Neural progenitor cell (in vitro differentiated cells): ENCODE results near the gene IST1. TPM values are rescaled to one million over a fixed set of nuclear protein-coding genes. Genes with fewer than 3 reads are reported as not detected.

Source experiments
- DNase-seq: peaks from one replicate; pipeline ENCODE4 v3.0.0-alpha.2; 2016; ENCODE audit warnings: low spot score
- H2AFZ ChIP-seq: fragments of 200-600 bp; sonication (generic); replicated peaks from 2 replicates; pipeline ENCODE4 v1.6.1; 2016; ENCODE audit warnings: antibody characterized with exemption
- H3F3A ChIP-seq: fragments of 200-600 bp; sonication (generic); 2 replicates; pipeline ENCODE4 v1.6.1; 2016; ENCODE audit warnings: antibody characterized with exemption, low read depth
- H3K27ac ChIP-seq: fragments of 200-600 bp; sonication (generic); 2 replicates; pipeline ENCODE4 v1.5.1; 2016; ENCODE audit warnings: mild to moderate bottlenecking
- H3K27me3 ChIP-seq: fragments of 200-600 bp; sonication (generic); 2 replicates; pipeline ENCODE4 v1.6.1; 2016; ENCODE audit warnings: mild to moderate bottlenecking, moderate library complexity
- H3K36me3 ChIP-seq: fragments of 200-600 bp; sonication (generic); 2 replicates; pipeline ENCODE4 v1.5.1; 2016
- H3K4me1 ChIP-seq: fragments of 200-600 bp; sonication (generic); 2 replicates; pipeline ENCODE4 v1.6.1; 2016; ENCODE audit warnings: mixed run types
- H3K4me2 ChIP-seq: fragments of 200-600 bp; sonication (generic); 2 replicates; pipeline ENCODE4 v1.6.1; 2016
- H3K4me3 ChIP-seq: fragments of 200-600 bp; sonication (generic); 2 replicates; pipeline ENCODE4 v1.5.1; 2016
- H3K79me2 ChIP-seq: fragments of 200-600 bp; sonication (generic); 2 replicates; pipeline ENCODE4 v1.6.1; 2016; ENCODE audit warnings: low read depth
- H3K9ac ChIP-seq: fragments of 200-600 bp; sonication (generic); 2 replicates; pipeline ENCODE4 v1.6.1; 2016
- H3K9me3 ChIP-seq: fragments of 200-600 bp; sonication (generic); 2 replicates; pipeline ENCODE4 v1.5.1; 2016; ENCODE audit warnings: low read depth
- H4K20me1 ChIP-seq: fragments of 200-600 bp; sonication (generic); 2 replicates; pipeline ENCODE4 v1.6.1; 2016; ENCODE audit warnings: low read depth
- H3K27ac Mint-ChIP-seq: 3 replicates; pipeline ENCODE4 v1.8.0; 2021; ENCODE audit warnings: mixed read lengths
- H3K27me3 Mint-ChIP-seq: 2 replicates; pipeline ENCODE4 v1.8.0; 2022; ENCODE audit warnings: low read depth, mild to moderate bottlenecking, inconsistent platforms, moderate library complexity, mixed read lengths; ENCODE audit not compliant: insufficient read depth
- H3K36me3 Mint-ChIP-seq: 3 replicates; pipeline ENCODE4 v1.8.0; 2021; ENCODE audit warnings: mixed read lengths
- H3K4me1 Mint-ChIP-seq: 3 replicates; pipeline ENCODE4 v1.8.0; 2021; ENCODE audit warnings: mixed read lengths
- H3K4me3 Mint-ChIP-seq: 3 replicates; pipeline ENCODE4 v1.8.0; 2021; ENCODE audit warnings: mild to moderate bottlenecking, moderate library complexity, mixed read lengths
- H3K9me3 Mint-ChIP-seq: 3 replicates; pipeline ENCODE4 v1.8.0; 2020; ENCODE audit warnings: mixed read lengths
- CTCF ChIP-seq: fragments of 200-600 bp; sonication (generic); IDR thresholded peaks from 2 replicates; pipeline ENCODE4 v1.5.1; 2017; ENCODE audit warnings: antibody characterized with exemption, mild to moderate bottlenecking
- EZH2 ChIP-seq: fragments of 200-600 bp; sonication (generic); IDR thresholded peaks from 2 replicates; pipeline ENCODE4 v1.6.1; 2017; ENCODE audit warnings: antibody characterized with exemption, mild to moderate bottlenecking, moderate library complexity
- EZH2phosphoT487 ChIP-seq: fragments of 200-600 bp; sonication (generic); IDR thresholded peaks from 2 replicates; pipeline ENCODE4 v1.6.1; 2017; ENCODE audit warnings: antibody characterized with exemption
- total RNA-seq: library from RNA; depleted of rRNA; stranded (reverse); fragments of >200 nt; gene quantifications from 2 replicates; pipeline ENCODE4 v1.2.3, GENCODE V29; 2015; ENCODE audit warnings: low replicate concordance

IST1 gene
- total RNA-seq, 1 donor from 2014 or later, result 400 TPM

GRCh38 chr16:71924710-71925109, 29.4 kb downstream of the IST1 start:
- H3K27me3 ChIP-seq, result no peaks in the 10 kb centered on the region
- peaks cover 18% of the 10 kb centered on the region for H3K36me3 ChIP-seq
- H3K27ac Mint-ChIP-seq, result no peak overlapping the region
- H2AFZ ChIP-seq, result no peak overlapping the region
- H3K4me1 Mint-ChIP-seq, result no peaks in the 10 kb centered on the region
- no peak overlapping the region for H3K4me3 Mint-ChIP-seq
- DNase-seq, result no peak
- no peaks in the 10 kb centered on the region for H3K4me1 ChIP-seq
- no peaks in the 10 kb centered on the region for H3F3A ChIP-seq
- no peak overlapping the region for H3K4me2 ChIP-seq
- peaks cover 55% of the 10 kb centered on the region for H3K36me3 Mint-ChIP-seq
- peaks cover 5% of the 10 kb centered on the region for H3K27me3 Mint-ChIP-seq
- peaks cover 52% of the 10 kb centered on the region for H3K79me2 ChIP-seq
- no peak overlapping the region for H3K4me3 ChIP-seq
- peaks cover 74% of the 10 kb centered on the region for H4K20me1 ChIP-seq
- no peaks in the 10 kb centered on the region for H3K9me3 Mint-ChIP-seq
- no peaks in the 10 kb centered on the region for H3K9me3 ChIP-seq
- TF ChIP-seq CTCF, result no peak
- no peak for TF ChIP-seq EZH2
- no peak overlapping the region for H3K9ac ChIP-seq
- H3K27ac ChIP-seq, result no peak overlapping the region

- Mint-ChIP-seq H3K4me3 (no peak overlapping the region), H3K27me3 (peaks cover 3% of the 10 kb centered on the region), H3K4me1 (no peaks in the 10 kb centered on the region), H3K36me3 (peaks cover 39% of the 10 kb centered on the region), H3K9me3 (no peaks in the 10 kb centered on the region), H3K27ac (no peak overlapping the region)
- H3F3A ChIP-seq, result peaks cover 14% of the 10 kb centered on the region
- no peaks in the 10 kb centered on the region for H3K9me3 ChIP-seq
- no peaks in the 10 kb centered on the region for H3K4me1 ChIP-seq
- no peaks in the 10 kb centered on the region for H3K27me3 ChIP-seq
- peaks cover 14% of the 10 kb centered on the region for H3K36me3 ChIP-seq
- peaks cover 47% of the 10 kb centered on the region for H3K79me2 ChIP-seq
- H2AFZ ChIP-seq, result no peak overlapping the region
- DNase-seq, result no peak
- H3K27ac ChIP-seq, result no peak overlapping the region
- no peak overlapping the region for H3K4me2 ChIP-seq
- H3K4me3 ChIP-seq, result no peak overlapping the region
- H4K20me1 ChIP-seq, result peaks cover 75% of the 10 kb centered on the region
- TF ChIP-seq EZH2, result no peak
- TF ChIP-seq CTCF, result no peak
- no peak for TF ChIP-seq EZH2phosphoT487
- H3K9ac ChIP-seq, result no peak overlapping the region
Observed at GRCh38 chr16:71927383-71927782, 32.1 kb downstream of the IST1 start.

- Mint-ChIP-seq H3K27ac (no peak overlapping the region), H3K9me3 (no peaks in the 10 kb centered on the region)
Observed at GRCh38 chr16:71927787-71928186, 32.5 kb downstream of the IST1 start.

More at GRCh38 chr16:71927787-71928186, 32.5 kb downstream of the IST1 start:
- H3K27me3 Mint-ChIP-seq, result peaks cover 2% of the 10 kb centered on the region
- H3K36me3 Mint-ChIP-seq, result peaks cover 35% of the 10 kb centered on the region
- H3K4me1 ChIP-seq, result peaks cover 3% of the 10 kb centered on the region
- no peak overlapping the region for H2AFZ ChIP-seq
- no peak overlapping the region for H3K4me3 ChIP-seq
- H3K4me2 ChIP-seq, result no peak overlapping the region
- H3K36me3 ChIP-seq, result peaks cover 14% of the 10 kb centered on the region
- peaks cover 48% of the 10 kb centered on the region for H3K79me2 ChIP-seq
- DNase-seq, result no peak
- no peak for TF ChIP-seq EZH2
- no peak for TF ChIP-seq EZH2phosphoT487
- TF ChIP-seq CTCF, result no peak
- H3K4me1 Mint-ChIP-seq, result no peaks in the 10 kb centered on the region
- H3K27ac ChIP-seq, result no peak overlapping the region
- no peak overlapping the region for H3K4me3 Mint-ChIP-seq
- no peak overlapping the region for H3K9ac ChIP-seq
- H3K27me3 ChIP-seq, result no peaks in the 10 kb centered on the region
- peaks cover 77% of the 10 kb centered on the region for H4K20me1 ChIP-seq
- peaks cover 16% of the 10 kb centered on the region for H3F3A ChIP-seq
- no peaks in the 10 kb centered on the region for H3K9me3 ChIP-seq
